ENCODE measurements around the gene REPIN1. TPM values are rescaled to one million over a fixed set of nuclear protein-coding genes. Genes with fewer than 3 reads are reported as not detected.

The REPIN1 gene
- total and polyA plus RNA-seq, 7 donors = 50.9 to 131 (median 56.5) TPM

DNA sequence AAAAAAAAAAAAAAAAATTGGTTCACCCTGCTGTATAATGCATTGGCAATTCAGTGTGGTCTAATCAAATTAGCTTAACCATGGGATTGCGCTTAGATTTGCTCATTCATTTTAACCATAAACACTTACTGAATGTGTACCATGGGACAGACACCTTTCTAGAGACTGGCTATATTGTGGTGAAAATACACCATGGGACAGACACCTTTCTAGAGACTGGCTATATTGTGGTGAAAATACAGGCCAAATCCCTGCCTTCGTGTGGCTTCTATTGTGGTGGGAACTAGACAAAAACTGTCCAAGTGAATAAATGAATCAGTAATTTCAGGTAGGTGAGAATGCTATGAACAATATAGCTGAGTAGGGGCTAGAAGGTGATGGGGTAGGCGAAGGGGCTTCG lies 10.2 kb upstream of the REPIN1 start:
- Histone ChIP-seq H3K4me3 (no peak overlapping the region), H3K27ac (no peak overlapping the region), H3K27me3 (no peaks in the 10 kb centered on the region), H3K9me3 (no peaks in the 10 kb centered on the region), H3K36me3 (no peaks in the 10 kb centered on the region), H3K4me1 (peaks cover 0 to 62% (median 21%) of the 10 kb centered on the region in 4 donors)
- TF ChIP-seq, protein P1, sequence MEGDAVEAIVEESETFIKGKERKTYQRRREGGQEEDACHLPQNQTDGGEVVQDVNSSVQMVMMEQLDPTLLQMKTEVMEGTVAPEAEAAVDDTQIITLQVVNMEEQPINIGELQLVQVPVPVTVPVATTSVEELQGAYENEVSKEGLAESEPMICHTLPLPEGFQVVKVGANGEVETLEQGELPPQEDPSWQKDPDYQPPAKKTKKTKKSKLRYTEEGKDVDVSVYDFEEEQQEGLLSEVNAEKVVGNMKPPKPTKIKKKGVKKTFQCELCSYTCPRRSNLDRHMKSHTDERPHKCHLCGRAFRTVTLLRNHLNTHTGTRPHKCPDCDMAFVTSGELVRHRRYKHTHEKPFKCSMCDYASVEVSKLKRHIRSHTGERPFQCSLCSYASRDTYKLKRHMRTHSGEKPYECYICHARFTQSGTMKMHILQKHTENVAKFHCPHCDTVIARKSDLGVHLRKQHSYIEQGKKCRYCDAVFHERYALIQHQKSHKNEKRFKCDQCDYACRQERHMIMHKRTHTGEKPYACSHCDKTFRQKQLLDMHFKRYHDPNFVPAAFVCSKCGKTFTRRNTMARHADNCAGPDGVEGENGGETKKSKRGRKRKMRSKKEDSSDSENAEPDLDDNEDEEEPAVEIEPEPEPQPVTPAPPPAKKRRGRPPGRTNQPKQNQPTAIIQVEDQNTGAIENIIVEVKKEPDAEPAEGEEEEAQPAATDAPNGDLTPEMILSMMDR (IDR thresholded peaks at IDR 0.05) = no peak
- no peak for TF ChIP-seq EP300 (IDR thresholded peaks at IDR 0.05)
- no peak for TF ChIP-seq POLR2A (IDR thresholded peaks at IDR 0.05)
- TF ChIP-seq POLR2AphosphoS5 (IDR thresholded peaks at IDR 0.05) = no peak
- WGBS, 2 donors = 93 to 96% methylated on average over 4 of the region's 4 CpGs
- intact Hi-C loops (cut with DNase I) = no loop called here
- peak; percentile 0 for DNase-seq

DNA sequence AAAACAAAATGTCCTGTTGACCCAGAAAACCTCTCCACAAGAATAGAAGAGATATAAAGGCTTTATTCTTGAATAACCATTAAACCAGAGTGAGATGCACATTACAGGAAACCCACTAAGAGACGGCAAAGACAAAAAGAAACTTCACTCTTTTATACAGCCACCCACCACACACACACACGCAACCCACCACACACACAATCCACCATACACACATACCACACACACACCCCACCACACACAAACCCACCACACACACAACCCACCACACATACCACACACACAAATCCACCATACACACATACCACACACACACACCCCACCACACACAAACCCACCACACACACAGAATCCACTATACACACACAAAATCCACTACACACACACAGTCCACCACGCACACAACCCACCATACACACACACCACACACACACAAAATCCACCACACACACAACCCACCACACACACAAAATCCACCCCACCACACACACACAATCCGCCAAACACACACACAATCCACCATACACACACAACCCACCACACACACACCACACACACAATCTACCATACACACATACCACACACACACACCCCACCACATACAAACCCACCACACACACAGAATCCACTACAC lies 9.5 kb upstream of the REPIN1 start:
- Histone ChIP-seq H3K4me1 (peaks cover 0 to 60% (median 21%) of the 10 kb centered on the region in 4 donors), H3K27ac (no peak overlapping the region), H3K9me3 (no peaks in the 10 kb centered on the region), H3K27me3 (no peaks in the 10 kb centered on the region), H3K4me3 (no peak overlapping the region), H3K36me3 (no peaks in the 10 kb centered on the region)
- TF ChIP-seq POLR2AphosphoS5 (IDR thresholded peaks at IDR 0.05) (no peak), POLR2A (IDR thresholded peaks at IDR 0.05) (no peak), EP300 (IDR thresholded peaks at IDR 0.05) (no peak)
- TF ChIP-seq, protein P1 (IDR thresholded peaks at IDR 0.05) = no peak
- DNase-seq = peak; percentile 29
- intact Hi-C loops (cut with DNase I) = no loop called here
- WGBS, 2 donors = 83 to 92% methylated on average over 4 of the region's 4 CpGs

DNA sequence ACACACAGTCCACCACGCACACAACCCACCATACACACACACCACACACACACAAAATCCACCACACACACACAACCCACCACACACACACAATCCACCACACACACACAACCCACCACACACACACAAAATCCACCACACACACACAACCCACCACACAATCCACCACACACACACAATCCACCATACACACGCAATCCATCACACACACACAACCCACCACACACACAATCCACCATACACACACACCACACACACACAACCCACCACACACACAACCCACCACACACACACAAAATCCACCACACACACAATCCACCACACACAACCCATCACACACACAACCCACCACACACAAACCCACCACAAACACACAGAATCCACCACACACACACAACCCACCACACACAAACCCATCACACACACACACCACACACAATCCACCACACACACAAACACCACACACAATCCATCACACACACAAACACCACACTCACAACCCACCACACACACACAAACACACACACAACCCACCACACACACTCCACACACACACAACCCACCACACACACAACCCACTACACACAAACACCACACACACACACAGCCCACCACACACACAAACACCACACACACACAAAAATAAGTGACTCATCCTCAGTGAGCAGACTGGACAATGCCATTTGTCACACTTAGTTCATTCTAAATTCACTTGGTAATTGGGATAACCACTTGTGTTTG lies 8.8 kb upstream of the REPIN1 start:
- 98 to 100% methylated on average over 2 of the region's 2 CpGs for WGBS, 2 donors
- intact Hi-C loops (cut with DNase I) = no loop called here

DNA sequence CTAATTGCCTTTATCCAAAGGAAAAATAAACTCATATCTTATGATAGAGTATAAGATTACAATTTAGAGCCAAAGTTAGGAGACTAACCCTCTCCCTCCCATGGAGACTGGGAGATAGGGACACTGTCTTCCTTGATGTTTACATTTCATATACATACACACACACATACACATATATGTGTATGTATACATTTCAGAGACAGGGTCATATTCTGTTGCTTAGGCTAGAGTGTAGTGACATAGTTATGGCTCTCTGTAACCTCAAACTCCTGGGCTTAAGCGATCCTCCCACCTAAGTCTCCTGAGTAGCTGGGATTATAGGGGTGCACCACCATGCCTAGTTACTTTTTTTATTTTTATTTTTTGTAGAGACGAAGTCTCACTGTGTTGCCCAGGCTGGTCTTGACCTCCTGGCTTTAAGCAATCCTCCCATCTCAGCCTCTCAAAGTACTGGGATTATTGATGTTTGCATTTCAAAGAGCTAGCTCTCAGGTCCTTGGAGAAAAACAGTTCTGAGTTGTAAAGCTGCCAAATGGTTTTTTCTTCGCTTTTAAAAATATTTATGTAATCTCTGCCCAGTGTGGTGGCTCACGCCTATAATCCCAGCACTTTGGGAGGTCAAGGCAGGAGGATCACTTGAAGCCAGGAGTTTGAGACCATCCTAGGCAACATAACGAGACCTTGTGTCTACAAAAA lies 8.1 kb upstream of the REPIN1 start:
- WGBS, 2 donors = 75 to 87% methylated on average over 5 of the region's 5 CpGs
- intact Hi-C loops (cut with DNase I) = no loop called here

More for the DNA sequence above, 8.8 kb upstream of the REPIN1 start:
- no peaks in the 10 kb centered on the region for H3K9me3 ChIP-seq
- H3K27me3 ChIP-seq = no peaks in the 10 kb centered on the region
- no peaks in the 10 kb centered on the region for H3K36me3 ChIP-seq
- DNase-seq = peak; percentile 13
- H3K4me1 ChIP-seq = peaks cover 0 to 53% (median 19%) of the 10 kb centered on the region in 4 donors
- TF ChIP-seq EP300 (IDR thresholded peaks at IDR 0.05) (no peak), POLR2A (IDR thresholded peaks at IDR 0.05) (no peak), POLR2AphosphoS5 (IDR thresholded peaks at IDR 0.05) (no peak)
- TF ChIP-seq, protein P1 (IDR thresholded peaks at IDR 0.05) = no peak
- H3K27ac ChIP-seq = no peak overlapping the region
- no peak overlapping the region for H3K4me3 ChIP-seq

More for the DNA sequence above, 8.1 kb upstream of the REPIN1 start:
- Histone ChIP-seq H3K27ac (no peak overlapping the region), H3K4me1 (peaks cover 0 to 46% (median 14%) of the 10 kb centered on the region in 4 donors), H3K4me3 (no peak overlapping the region), H3K27me3 (no peaks in the 10 kb centered on the region), H3K36me3 (no peaks in the 10 kb centered on the region), H3K9me3 (no peaks in the 10 kb centered on the region)
- peak; percentile 10 for DNase-seq
- TF ChIP-seq POLR2AphosphoS5 (IDR thresholded peaks at IDR 0.05) = no peak
- TF ChIP-seq, protein P1 (IDR thresholded peaks at IDR 0.05) = no peak
- no peak for TF ChIP-seq POLR2A (IDR thresholded peaks at IDR 0.05)
- TF ChIP-seq EP300 (IDR thresholded peaks at IDR 0.05) = no peak

All from sigmoid colon (tissue), 7 donors.